Stimulated activated CD4-positive, alpha-beta T cell treated with anti-CD3 and anti-CD28 coated beads, Interleukin-4, amount 100 ng/mL, for 4 hours (primary cell): Measurements from ENCODE around the gene KRTAP10-7.
"Not testable (repeated sequence)": the region's sequence is repeated elsewhere in the genome, so short reads cannot be mapped to it uniquely, and the experiment has no call there.

Experiments used
- DNase-seq, 2 experiments: peaks; one replicate each; pipeline ENCODE4 v3.0.0-alpha.2; 2020

KRTAP10-7 gene

DNA sequence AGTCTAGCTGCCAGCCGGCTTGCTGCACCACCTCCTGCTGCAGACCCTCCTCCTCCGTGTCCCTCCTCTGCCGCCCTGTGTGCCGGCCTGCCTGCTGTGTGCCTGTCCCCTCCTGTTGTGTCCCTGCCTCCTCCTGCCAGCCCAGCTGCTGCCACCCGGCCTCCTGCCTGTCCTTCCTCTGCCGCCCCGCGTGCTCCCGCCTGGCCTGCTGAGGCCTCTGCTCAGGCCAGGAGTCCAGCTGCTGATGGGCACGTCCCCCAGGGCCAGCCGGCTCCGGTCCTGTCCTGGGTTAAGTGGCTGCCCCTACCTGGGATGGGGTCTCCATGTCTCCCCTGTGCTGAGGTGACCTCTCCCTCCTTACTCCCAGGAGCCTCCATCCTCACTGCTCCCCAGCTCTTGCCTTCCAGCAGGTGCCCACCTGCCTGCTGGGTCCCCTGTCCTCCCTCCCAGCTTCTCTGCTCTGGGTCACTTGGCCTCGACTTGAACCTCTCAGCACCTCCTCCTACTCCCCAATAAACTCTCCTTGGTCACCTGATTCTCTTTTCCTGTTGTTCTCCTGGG, 12.4 kb downstream of the KRTAP10-7 start:
- no peak for DNase-seq

GRCh38 chr21:44613386-44614155, 13.2 kb downstream of the KRTAP10-7 start:
- no peak for DNase-seq

GRCh38 chr21:44614161-44614631, 13.8 kb downstream of the KRTAP10-7 start:
- no peak for DNase-seq

DNA sequence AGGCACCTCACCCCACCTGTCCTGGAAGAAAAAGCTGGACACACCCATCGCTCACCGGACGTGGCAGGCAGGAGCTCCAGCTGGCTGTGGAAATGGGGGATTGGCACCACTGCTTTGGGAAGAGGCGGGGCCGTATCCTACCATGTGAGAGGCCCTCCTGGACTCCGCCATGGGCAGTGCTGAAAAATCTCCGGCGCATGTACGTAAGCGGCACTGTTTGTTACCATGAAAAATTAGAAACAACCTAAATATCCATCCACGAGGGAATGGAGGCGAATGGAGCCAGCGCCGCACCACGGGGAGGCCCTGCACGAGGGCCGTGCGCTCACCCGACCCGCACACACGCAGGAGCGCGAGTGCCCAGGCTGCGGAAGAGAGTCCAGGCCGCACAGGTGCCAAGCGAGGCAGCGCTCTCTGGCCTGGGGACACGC, 14.6 kb downstream of the KRTAP10-7 start:
- no peak for DNase-seq

DNA sequence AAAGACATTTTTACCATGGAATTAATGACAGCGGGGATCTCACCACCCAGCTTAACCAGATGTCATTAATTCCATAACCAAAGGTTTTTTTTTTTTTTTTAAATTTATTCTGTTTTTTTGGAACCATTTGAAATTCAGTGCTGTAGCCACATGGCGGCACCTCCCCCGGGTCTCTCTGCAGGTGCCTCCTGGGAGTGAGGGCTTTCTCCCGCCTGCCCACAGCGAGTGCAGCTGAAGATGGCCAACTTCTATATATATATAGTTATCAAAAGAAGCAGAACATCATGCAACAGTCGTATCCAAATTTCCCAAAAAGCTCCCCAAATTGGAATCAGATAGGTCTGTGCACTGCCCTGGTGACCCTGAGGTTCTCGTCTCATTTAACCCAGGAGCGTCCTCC, 15.1 kb downstream of the KRTAP10-7 start:
- no peak for DNase-seq

- DNase-seq: no peak
Observed at GRCh38 chr21:44615911-44616590, 15.7 kb downstream of the KRTAP10-7 start.

DNA sequence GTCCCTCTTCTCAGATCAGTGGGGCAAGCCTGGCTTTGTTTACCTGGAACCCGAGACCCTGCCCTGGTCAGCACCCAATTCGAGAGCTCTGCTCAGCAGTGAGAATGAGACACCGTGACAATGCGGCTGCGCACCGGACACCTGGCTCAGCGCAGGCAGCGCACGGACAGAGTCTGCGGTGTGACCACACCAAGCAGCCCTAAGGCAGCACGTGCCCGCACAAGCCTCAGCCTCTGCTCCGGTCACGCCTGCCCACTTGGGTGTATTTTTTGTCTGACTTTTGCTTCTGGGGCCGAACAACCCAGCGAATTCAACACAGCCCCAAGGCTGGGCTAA, 16.2 kb downstream of the KRTAP10-7 start:
- no peak for DNase-seq

GRCh38 chr21:44617071-44617501, 16.7 kb downstream of the KRTAP10-7 start:
- no peak for DNase-seq

DNA sequence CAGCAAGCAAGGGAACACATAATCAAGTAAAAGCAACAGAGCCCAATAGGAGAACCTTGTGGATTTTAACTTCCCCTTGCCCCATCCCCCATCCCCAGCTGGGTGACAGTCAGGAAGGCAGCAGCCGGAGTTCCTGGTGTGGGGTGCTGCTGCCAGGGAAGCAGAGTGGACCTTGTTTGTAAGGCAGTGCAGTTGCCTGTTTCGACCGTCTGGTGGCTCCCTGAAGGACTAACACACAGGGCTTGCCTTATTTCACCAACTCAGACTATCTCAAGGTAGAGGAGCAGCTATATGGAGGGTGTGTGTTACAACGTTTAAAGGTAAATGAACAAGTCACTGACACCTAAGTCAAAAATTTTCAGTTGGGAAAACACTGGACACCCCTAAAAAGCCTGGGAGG, 18.1 kb downstream of the KRTAP10-7 start:
- no peak for DNase-seq

DNA sequence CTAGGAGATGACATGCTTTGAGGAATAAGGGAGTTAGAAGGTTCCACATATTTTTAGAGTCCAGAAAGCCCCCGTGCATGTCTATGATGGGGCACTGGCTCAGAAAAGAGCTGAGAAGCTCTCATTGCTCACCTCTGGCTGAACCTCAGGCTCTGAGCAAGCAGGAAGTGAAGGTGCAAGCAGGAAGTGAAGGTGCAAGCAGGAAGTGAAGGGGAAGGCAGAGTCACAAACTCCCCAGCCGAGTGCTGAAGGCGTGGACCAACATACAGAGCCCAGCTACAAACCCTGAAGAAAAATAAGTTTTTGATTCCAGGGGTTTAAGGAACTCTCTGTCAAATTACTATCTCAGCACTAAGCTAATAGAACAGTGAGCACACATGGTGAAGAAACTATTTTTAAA, 18.5 kb downstream of the KRTAP10-7 start:
- DNase-seq: peak; percentile 34 to 68

GRCh38 chr21:44619886-44620285, 19.5 kb downstream of the KRTAP10-7 start:
- no peak for DNase-seq

- DNase-seq: no peak
Observed at GRCh38 chr21:44623575-44623974, 23.2 kb downstream of the KRTAP10-7 start.

DNA sequence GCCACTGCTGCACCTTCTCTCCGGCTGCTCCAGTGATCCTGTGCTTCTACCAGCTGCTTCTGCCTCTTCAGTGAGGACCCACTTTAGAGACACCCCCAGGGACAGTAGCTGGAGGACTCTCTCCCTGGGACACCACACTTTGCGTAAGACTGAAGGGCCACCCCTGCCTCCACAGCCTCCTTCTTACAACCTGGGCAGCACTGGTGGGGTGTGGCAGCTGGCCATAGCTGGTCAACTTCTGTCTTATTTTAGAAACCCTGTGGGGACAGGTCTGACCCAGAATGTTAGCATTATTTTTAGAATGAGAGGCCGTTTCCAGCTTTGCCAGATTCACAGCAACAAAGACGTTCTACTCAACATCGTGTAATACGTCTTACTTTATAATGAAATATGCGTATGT, 25.4 kb downstream of the KRTAP10-7 start:
- DNase-seq: no peak

DNA sequence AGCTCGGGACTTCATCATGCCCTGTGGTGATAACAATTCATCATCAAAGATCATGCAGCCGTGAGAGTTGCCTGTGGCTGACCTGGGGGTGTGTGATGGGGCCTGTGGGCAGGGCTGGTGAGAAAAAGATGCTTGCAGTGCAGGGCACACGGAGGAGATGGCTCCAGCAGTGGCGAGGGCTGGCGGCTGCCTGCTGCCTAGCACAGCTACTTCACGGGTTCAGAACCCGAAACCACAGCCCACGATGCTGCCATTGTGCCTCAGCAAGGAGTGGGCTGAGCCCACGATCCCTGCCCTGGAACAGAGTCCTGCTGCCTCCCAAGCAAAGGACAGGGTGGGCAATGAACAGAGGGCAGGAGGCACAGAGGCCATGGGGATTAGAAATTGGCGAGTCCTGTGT, 25.9 kb downstream of the KRTAP10-7 start:
- DNase-seq: no peak

- DNase-seq: no peak
Observed at GRCh38 chr21:44626673-44627143, 26.3 kb downstream of the KRTAP10-7 start, which contains the start of gene KRTAP10-9. Gene KRTAP10-9 (plus strand): TSS chr21:44627093. CDS start chr21:44627172, 79 bp downstream.

- DNase-seq: not testable (repeated sequence)
Observed at GRCh38 chr21:44627181-44627822, 26.9 kb downstream of the KRTAP10-7 start.

DNA sequence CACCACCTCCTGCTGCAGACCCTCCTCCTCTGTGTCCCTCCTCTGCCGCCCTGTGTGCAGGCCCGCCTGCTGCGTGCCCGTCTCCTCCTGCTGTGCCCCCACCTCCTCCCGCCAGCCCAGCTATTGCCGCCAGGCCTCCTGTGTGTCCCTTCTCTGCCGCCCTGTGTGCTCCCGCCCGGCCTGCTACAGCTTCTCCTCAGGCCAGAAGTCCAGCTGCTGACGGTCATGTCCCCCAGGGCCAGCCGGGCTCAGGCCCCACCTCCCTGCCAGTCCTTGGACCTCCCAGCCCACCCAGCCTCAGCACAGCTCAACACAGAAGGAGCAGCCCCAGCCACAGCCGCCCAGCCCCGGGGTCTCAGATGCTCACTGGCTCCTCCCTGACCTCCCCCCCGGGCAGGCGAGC, 27.4 kb downstream of the KRTAP10-7 start:
- not testable (repeated sequence) for DNase-seq

DNA sequence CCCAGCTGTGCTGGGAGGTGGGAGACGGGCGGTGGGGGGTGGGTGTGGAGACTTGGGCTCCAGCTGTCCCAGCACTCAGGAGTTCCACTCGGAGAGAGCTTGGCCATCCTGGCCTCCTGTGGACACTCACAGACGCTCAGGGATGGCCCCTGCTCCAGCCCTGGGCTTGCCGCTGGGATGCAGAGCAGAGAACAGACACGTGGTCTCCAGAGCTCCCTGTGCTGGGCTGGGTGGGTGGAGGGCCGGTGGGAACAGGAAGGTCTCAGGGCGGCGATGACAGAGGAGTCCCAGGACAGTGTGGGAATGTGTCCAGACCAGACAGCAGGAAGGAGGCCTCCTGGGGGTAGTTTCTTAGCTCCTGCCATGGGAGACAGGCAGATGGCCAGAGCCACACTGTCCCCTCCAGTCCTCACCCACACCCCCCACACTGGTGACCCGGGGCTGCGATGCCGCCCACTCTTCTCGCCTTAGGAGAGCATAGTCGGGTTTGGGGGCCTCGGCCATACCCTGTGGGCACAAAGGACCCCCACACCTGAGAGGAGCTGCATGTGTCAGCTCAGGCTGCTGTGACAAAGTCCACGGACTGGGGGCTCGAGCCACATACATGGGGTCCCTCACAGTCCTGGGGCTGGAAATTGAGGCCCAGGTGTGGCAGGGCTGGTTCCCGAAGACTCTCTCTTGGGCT, 28.5 kb downstream of the KRTAP10-7 start:
- no peak for DNase-seq

GRCh38 chr21:44630440-44630839, 30.0 kb downstream of the KRTAP10-7 start:
- DNase-seq: no peak

GRCh38 chr21:44632067-44632466, 31.7 kb downstream of the KRTAP10-7 start:
- no peak for DNase-seq

DNA sequence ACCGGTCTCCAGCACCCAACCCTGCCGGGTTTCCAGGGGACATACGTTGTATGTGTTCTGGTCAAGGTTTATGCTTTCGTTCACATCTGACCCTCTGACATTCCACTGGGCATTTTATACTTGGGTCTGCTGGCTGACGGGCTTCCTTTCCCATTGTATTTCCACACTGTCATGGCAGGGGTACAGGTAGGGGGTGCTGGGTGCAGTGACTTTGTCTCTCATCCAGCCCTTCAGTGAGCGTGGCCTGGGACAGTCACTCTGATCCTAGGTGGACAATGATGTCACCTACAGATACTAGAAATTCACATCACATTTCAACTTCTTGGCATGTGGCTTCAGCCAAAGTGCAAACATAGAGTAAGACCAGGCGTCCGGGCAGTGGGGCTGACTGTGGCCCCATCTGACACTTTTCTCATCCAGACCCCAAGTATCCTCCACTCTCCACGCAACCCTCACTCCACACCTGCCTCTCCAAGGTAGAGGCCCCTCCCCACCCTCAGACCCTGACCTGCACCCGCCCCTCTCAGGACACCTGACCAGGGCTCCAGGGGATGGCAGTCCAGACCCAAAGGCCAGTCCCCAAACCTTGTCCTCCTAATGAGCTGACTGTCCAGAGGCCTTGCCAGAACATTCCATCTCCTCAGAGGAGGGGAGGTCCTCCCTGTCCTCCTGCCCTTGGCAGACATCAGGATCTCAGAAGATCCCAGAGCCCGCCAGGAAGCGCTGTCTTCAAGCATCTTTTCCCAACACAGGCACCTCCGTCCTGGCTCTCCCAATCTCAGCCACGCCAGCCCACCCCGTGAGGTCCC, 36.0 kb downstream of the KRTAP10-7 start:
- DNase-seq: no peak
